ENCODE data around the gene CST9. TPM values are rescaled to one million over a fixed set of nuclear protein-coding genes. Genes with fewer than 3 reads are reported as not detected.

Gene CST9
- total and polyA plus RNA-seq, 10 of the 15 experiments (the other 5 are each of a cell fraction or from before 2014, with no cell fraction given) = not detected

DNA sequence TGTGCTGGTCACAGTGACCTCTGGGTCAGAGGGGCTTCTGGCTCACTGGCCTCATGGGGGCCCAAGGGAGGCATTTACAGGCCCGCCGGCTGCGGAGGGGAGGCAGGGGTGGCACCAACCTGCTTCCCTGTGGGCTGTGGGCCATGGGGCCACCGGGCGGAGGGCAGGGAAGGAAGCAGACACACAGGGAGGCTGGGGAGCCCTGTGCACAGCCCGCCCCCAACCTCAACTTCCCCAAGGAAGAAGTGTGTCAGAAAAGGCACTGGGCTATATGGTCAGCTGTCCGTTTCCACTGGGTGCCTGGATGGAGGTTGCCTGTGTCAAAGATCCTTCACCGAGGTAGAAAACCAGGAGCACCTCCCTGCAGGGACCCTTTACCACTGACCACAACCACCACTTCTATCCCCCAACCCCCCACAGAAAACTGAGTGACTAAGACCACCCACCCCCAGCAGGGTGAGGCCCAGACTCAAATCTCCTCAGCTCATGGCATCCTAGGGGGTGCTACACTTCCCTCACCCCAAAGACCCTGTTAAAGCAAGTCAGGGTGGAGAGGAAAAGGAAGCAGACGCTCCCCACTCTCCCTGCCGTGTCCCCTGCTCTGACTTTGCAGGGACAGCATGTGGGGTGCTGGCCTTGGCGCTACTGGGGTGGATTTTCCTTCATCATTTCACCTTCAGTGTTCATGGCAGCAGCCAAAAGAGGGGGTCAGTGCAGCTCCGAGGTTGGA, 26.4 kb upstream of the CST9 start (continued):
- TF ChIP-seq ESRRA (IDR thresholded peaks at IDR 0.05; ENCODE audit: low read length) (no peak), TBL1XR1 (IDR thresholded peaks at IDR 0.05; ENCODE audit: low read depth, low read length) (no peak), CREM (IDR thresholded peaks at IDR 0.05; ENCODE audit: low read depth) (no peak), ZNF622 (IDR thresholded peaks at IDR 0.05) (no peak)
- TF ChIP-seq, protein P1, sequence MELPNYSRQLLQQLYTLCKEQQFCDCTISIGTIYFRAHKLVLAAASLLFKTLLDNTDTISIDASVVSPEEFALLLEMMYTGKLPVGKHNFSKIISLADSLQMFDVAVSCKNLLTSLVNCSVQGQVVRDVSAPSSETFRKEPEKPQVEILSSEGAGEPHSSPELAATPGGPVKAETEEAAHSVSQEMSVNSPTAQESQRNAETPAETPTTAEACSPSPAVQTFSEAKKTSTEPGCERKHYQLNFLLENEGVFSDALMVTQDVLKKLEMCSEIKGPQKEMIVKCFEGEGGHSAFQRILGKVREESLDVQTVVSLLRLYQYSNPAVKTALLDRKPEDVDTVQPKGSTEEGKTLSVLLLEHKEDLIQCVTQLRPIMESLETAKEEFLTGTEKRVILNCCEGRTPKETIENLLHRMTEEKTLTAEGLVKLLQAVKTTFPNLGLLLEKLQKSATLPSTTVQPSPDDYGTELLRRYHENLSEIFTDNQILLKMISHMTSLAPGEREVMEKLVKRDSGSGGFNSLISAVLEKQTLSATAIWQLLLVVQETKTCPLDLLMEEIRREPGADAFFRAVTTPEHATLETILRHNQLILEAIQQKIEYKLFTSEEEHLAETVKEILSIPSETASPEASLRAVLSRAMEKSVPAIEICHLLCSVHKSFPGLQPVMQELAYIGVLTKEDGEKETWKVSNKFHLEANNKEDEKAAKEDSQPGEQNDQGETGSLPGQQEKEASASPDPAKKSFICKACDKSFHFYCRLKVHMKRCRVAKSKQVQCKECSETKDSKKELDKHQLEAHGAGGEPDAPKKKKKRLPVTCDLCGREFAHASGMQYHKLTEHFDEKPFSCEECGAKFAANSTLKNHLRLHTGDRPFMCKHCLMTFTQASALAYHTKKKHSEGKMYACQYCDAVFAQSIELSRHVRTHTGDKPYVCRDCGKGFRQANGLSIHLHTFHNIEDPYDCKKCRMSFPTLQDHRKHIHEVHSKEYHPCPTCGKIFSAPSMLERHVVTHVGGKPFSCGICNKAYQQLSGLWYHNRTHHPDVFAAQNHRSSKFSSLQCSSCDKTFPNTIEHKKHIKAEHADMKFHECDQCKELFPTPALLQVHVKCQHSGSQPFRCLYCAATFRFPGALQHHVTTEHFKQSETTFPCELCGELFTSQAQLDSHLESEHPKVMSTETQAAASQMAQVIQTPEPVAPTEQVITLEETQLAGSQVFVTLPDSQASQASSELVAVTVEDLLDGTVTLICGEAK (IDR thresholded peaks at IDR 0.05; ENCODE audit: borderline replicate concordance) = no peak

DNA sequence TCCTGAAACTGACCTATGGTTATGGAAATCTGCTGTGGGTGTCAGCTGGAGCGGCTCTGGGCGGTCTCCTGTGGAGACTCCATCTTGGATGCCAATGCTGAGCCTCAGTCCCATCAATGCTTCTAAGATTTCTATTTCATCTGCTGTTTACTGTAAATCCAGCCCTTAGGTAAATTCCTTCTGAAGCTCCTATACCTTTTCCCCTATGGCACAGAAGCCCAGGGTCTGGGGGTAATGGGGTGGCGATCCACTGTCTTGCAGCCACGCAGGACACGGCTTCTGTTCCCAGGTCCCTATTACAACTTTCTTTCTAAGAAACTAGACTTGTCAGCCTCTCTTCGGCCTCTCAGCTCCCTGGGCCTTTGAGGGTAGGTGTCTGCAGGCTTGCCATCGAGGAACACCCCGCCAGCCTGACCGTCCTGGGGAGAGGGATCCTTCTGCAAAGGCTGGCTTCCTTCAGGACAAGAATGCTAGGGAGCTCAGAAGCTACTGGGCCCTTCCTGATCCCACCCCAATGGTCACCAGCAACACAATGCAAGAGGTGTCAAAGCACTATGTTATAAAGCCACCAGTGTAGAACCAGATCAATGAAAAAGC, 25.6 kb upstream of the CST9 start:
- H3K9ac ChIP-seq (ENCODE audit: control insufficient read depth, insufficient read depth, low read length) = no peak overlapping the region
- no peak for ATAC-seq
- no peak overlapping the region for H3K27ac ChIP-seq (ENCODE audit: control insufficient read depth, insufficient read depth)
- H3K36me3 ChIP-seq (ENCODE audit: control insufficient read depth in 2 of 2, insufficient read depth in 2 of 2, low read length in 1 of 2) = no peaks in the 10 kb centered on the region; a peak in 1 of 4 replicates
- in situ Hi-C loops (cut with MboI) = no loop called here
- no peak overlapping the region for H3K4me3 ChIP-seq
- FAIRE-seq = no peak
- WGBS (ENCODE audit: insufficient coverage, insufficient replicate concordance, low lambda C conversion rate, missing lambda C conversion rate) = 64% methylated on average over 9 of the region's 9 CpGs
- RAD21 ChIA-PET (ENCODE audit: unreplicated experiment) = no interaction called here
- SMC1A ChIA-PET (ENCODE audit: uncharacterized antibody, unreplicated experiment) = no interaction called here
- no TSS peak for BruUV-seq (replicated peaks)
- peaks cover 9% of the 10 kb centered on the region; the same call in 1 of the 2 replicates for H3K4me1 ChIP-seq (ENCODE audit: control insufficient read depth, insufficient read depth, low read length)
- H2AFZ ChIP-seq (ENCODE audit: control insufficient read depth, low read depth, low read length) = no peak overlapping the region
- no peaks in the 10 kb centered on the region for H3K27me3 ChIP-seq (replicated peaks in 1 of 2; ENCODE audit: control insufficient read depth in 2 of 2, insufficient read depth in 2 of 2, low read length in 1 of 2)
- no peak for DNase-seq (ENCODE audit: low read depth, low spot score)
- no peak overlapping the region for H3K4me2 ChIP-seq (ENCODE audit: control insufficient read depth, insufficient read depth)
- POLR2A ChIA-PET = no interaction called here
- no peaks in the 10 kb centered on the region for H3K9me3 ChIP-seq (replicated peaks; ENCODE audit: control insufficient read depth, insufficient read depth, low read length)
- intact Hi-C loops (cut with micrococcal nuclease; ENCODE audit: unreplicated experiment) = no loop called here
- no peaks in the 10 kb centered on the region for H3K79me2 ChIP-seq (ENCODE audit: control insufficient read depth, insufficient read depth, low read length)
- H4K20me1 ChIP-seq (ENCODE audit: control insufficient read depth, insufficient read depth) = no peaks in the 10 kb centered on the region
- CTCF ChIA-PET = no interaction called here
- no peak for TF ChIP-seq ZZZ3 (IDR thresholded peaks at IDR 0.05; ENCODE audit: control insufficient read depth, insufficient read length, low read depth)
- no peak for TF ChIP-seq CREB1 (IDR thresholded peaks at IDR 0.05; ENCODE audit: low read depth)
- TF ChIP-seq HCFC1 (IDR thresholded peaks at IDR 0.05; ENCODE audit: low read length) = no peak
- no peak for TF ChIP-seq GABPA (IDR thresholded peaks at IDR 0.05; ENCODE audit: low read depth)
- no peak for TF ChIP-seq NFIC (IDR thresholded peaks at IDR 0.05; ENCODE audit: low read depth, low read length)
- TF ChIP-seq STAT3 (IDR thresholded peaks at IDR 0.05; ENCODE audit: low read depth, low read length) = no peak
- no peak for TF ChIP-seq FOXK2 (IDR thresholded peaks at IDR 0.05)
- no peak for TF ChIP-seq MTA2 (IDR thresholded peaks at IDR 0.05; ENCODE audit: low read depth)
- TF ChIP-seq, protein P2, sequence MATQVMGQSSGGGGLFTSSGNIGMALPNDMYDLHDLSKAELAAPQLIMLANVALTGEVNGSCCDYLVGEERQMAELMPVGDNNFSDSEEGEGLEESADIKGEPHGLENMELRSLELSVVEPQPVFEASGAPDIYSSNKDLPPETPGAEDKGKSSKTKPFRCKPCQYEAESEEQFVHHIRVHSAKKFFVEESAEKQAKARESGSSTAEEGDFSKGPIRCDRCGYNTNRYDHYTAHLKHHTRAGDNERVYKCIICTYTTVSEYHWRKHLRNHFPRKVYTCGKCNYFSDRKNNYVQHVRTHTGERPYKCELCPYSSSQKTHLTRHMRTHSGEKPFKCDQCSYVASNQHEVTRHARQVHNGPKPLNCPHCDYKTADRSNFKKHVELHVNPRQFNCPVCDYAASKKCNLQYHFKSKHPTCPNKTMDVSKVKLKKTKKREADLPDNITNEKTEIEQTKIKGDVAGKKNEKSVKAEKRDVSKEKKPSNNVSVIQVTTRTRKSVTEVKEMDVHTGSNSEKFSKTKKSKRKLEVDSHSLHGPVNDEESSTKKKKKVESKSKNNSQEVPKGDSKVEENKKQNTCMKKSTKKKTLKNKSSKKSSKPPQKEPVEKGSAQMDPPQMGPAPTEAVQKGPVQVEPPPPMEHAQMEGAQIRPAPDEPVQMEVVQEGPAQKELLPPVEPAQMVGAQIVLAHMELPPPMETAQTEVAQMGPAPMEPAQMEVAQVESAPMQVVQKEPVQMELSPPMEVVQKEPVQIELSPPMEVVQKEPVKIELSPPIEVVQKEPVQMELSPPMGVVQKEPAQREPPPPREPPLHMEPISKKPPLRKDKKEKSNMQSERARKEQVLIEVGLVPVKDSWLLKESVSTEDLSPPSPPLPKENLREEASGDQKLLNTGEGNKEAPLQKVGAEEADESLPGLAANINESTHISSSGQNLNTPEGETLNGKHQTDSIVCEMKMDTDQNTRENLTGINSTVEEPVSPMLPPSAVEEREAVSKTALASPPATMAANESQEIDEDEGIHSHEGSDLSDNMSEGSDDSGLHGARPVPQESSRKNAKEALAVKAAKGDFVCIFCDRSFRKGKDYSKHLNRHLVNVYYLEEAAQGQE (IDR thresholded peaks at IDR 0.05; ENCODE audit: low read depth, low read length) = no peak
- TF ChIP-seq BMI1 (IDR thresholded peaks at IDR 0.05; ENCODE audit: borderline replicate concordance) = no peak
- no peak for TF ChIP-seq NR2C2 (IDR thresholded peaks at IDR 0.05; ENCODE audit: borderline replicate concordance, control insufficient read depth, insufficient read length, low read depth)
